Measurements from ENCODE around the gene RPS15.

GRCh38 chr19:1392939-1393530 is 45.2 kb upstream of the RPS15 start:
- TF ChIP-seq, protein P1, sequence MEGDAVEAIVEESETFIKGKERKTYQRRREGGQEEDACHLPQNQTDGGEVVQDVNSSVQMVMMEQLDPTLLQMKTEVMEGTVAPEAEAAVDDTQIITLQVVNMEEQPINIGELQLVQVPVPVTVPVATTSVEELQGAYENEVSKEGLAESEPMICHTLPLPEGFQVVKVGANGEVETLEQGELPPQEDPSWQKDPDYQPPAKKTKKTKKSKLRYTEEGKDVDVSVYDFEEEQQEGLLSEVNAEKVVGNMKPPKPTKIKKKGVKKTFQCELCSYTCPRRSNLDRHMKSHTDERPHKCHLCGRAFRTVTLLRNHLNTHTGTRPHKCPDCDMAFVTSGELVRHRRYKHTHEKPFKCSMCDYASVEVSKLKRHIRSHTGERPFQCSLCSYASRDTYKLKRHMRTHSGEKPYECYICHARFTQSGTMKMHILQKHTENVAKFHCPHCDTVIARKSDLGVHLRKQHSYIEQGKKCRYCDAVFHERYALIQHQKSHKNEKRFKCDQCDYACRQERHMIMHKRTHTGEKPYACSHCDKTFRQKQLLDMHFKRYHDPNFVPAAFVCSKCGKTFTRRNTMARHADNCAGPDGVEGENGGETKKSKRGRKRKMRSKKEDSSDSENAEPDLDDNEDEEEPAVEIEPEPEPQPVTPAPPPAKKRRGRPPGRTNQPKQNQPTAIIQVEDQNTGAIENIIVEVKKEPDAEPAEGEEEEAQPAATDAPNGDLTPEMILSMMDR (IDR thresholded peaks at IDR 0.05; ENCODE audit: low read depth, low read length, poor library complexity, severe bottlenecking): no peak
- no peak for TF ChIP-seq EZH2phosphoT487 (IDR thresholded peaks at IDR 0.05; ENCODE audit: borderline replicate concordance, low read length)

Data from DOHH2 (cell line).